HFFc6 (cell line): ENCODE data around the gene JOSD2. TPM values are rescaled to one million over a fixed set of nuclear protein-coding genes. Genes with fewer than 3 reads are reported as not detected.
A peak's percentile ranks its signal among the peaks of the same experiment; 100 is the strongest.

Experiments
- DNase-seq: peaks from one replicate; pipeline ENCODE4 v3.0.0-alpha.2; 2018
- H3K27ac Mint-ChIP-seq: 2 replicates; pipeline ENCODE4 v1.8.0; 2020; ENCODE audit warnings: mild to moderate bottlenecking, mixed read lengths
- H3K27me3 Mint-ChIP-seq: 2 replicates; pipeline ENCODE4 v1.8.0; 2021; ENCODE audit warnings: mild to moderate bottlenecking, moderate library complexity, mixed read lengths; ENCODE audit not compliant: insufficient read depth
- H3K36me3 Mint-ChIP-seq: 2 replicates; pipeline ENCODE4 v1.8.0; 2021; ENCODE audit warnings: low read depth, mixed read lengths
- H3K4me1 Mint-ChIP-seq: 2 replicates; pipeline ENCODE4 v1.8.0; 2020; ENCODE audit warnings: low read depth, mixed read lengths
- H3K4me3 Mint-ChIP-seq: 2 replicates; pipeline ENCODE4 v1.8.0; 2020; ENCODE audit warnings: mild to moderate bottlenecking, moderate library complexity, mixed read lengths
- H3K9me3 Mint-ChIP-seq: 2 replicates; pipeline ENCODE4 v1.8.0; 2020; ENCODE audit warnings: mild to moderate bottlenecking, mixed read lengths
- total RNA-seq, 6 experiments: library from RNA; stranded (reverse); fragmentation: NEBNext Ultra II Directional; extraction: Animal tissue kit (Norgen Biotek cat#: 25700); gene quantifications; 2 replicates in 1 of 6; 3 replicates in 5 of 6; pipeline ENCODE4 v1.2.3, GENCODE V29; 2021
- TF ChIP-seq, protein P1 (sequence below): fragments of 200-600 bp; sonication (generic); IDR thresholded peaks from 2 replicates; pipeline ENCODE4 v1.5.0; 2021; ENCODE audit warnings: antibody characterized with exemption, mild to moderate bottlenecking

Gene JOSD2
- total RNA-seq, 6 experiments from 2014 or later = 62.7 to 86.3 (median 72.8) TPM

DNA sequence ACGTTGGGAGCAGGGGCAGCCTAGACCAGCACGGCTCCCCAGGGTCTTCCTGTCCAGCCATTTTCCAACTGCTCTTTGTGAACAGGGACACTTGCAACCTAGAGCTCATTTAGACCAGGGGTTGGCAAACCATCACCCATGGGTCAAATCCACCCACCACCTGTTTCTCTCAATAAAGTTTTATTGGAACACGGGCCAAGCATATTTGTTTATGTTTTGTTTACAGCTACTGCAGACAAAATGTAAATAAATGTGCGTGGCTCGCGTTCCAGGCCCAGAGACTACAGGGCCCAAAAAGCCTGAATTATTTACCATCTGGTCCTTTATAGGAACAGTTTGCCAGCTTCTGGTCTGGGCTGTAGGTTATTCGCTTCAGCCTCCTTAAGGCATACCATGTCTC lies 48.0 kb downstream of the JOSD2 start:
- DNase-seq = no peak
- H3K27ac Mint-ChIP-seq = no peak overlapping the region
- no peak overlapping the region for H3K4me3 Mint-ChIP-seq
- no peaks in the 10 kb centered on the region for H3K36me3 Mint-ChIP-seq
- TF ChIP-seq, protein P1, sequence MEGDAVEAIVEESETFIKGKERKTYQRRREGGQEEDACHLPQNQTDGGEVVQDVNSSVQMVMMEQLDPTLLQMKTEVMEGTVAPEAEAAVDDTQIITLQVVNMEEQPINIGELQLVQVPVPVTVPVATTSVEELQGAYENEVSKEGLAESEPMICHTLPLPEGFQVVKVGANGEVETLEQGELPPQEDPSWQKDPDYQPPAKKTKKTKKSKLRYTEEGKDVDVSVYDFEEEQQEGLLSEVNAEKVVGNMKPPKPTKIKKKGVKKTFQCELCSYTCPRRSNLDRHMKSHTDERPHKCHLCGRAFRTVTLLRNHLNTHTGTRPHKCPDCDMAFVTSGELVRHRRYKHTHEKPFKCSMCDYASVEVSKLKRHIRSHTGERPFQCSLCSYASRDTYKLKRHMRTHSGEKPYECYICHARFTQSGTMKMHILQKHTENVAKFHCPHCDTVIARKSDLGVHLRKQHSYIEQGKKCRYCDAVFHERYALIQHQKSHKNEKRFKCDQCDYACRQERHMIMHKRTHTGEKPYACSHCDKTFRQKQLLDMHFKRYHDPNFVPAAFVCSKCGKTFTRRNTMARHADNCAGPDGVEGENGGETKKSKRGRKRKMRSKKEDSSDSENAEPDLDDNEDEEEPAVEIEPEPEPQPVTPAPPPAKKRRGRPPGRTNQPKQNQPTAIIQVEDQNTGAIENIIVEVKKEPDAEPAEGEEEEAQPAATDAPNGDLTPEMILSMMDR = no peak
- H3K9me3 Mint-ChIP-seq = no peaks in the 10 kb centered on the region
- H3K27me3 Mint-ChIP-seq = peaks cover 19% of the 10 kb centered on the region
- H3K4me1 Mint-ChIP-seq = peaks cover 16% of the 10 kb centered on the region

DNA sequence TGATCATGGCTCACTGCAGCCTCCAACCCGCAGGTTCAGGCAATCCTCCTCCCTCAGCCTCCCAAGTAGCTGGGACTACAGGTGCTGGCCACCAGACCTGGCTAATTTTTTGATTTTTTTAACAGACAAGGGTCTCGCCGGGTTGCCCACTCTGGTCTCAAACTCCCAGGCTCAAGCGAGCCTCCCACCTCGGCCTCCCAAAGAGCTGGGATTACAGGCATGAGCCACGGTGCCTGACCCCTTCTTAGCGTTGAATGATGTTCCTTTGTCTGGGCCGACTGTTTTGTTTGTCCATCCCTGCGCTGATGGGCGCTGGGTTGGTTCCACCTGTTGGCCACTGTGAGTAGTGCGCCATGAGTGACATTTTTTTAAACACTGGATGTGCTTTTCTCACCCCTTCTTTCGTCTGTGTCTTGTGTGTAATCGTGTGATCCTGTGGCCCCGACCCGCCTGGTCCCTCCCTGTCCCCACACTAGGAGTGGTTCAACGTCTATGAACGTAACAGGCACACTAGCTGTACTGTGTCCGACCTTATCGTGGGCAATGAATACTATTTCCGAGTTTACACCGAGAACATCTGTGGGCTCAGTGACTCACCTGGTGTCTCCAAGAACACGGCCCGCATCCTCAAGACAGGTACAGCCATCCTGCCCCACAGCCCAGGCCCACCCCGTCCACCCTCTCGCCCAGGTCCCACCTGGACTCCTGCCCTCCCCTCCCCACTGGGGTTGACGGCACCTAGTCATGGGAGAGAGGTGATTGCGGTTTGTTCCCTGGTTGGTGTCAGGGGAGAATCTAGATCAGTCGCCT lies 49.7 kb downstream of the JOSD2 start:
- TF ChIP-seq, protein P1 = peak; percentile 90
- peak; percentile 53 for DNase-seq
- H3K27me3 Mint-ChIP-seq = peaks cover 26% of the 10 kb centered on the region
- no peak overlapping the region for H3K27ac Mint-ChIP-seq
- H3K4me1 Mint-ChIP-seq = peaks cover 16% of the 10 kb centered on the region
- no peaks in the 10 kb centered on the region; the same call in 1 of the 2 replicates for H3K9me3 Mint-ChIP-seq
- no peaks in the 10 kb centered on the region for H3K36me3 Mint-ChIP-seq
- peak overlapping the region; percentile 17; the same call in 1 of the 2 replicates for H3K4me3 Mint-ChIP-seq

DNA sequence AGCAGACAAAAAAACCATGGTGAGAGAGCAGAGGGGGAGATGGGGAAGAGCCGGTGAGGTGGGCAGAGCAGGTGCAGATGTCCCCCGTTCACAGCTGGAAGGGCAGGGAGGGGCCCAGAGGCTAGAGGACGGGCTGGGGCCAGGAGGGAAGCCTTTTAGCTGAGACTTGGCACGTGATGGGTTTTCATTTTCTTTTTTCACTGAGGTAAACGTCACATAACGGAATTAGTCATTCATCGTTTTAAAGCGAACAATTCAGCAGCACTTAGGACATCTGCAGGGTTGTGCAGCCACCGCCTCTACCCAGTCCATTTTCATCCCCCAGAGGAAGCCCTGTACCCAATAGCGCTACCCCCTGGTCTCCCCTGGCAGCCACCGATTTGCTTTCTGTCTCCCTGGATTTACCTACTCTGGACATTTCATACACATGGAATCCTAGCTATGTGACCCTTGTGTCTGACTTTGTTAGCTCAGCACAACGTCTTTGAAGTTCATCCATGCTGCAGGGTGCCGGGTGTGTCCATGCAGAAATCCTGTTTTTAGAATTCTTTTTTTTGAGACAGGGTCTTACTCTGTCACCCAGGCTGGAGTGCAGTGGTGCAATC lies 50.7 kb downstream of the JOSD2 start:
- Mint-ChIP-seq H3K27me3 (peaks cover 21% of the 10 kb centered on the region), H3K27ac (no peak overlapping the region), H3K36me3 (no peaks in the 10 kb centered on the region), H3K4me3 (peak overlapping the region; percentile 54), H3K4me1 (peaks cover 16% of the 10 kb centered on the region), H3K9me3 (no peaks in the 10 kb centered on the region; the same call in 1 of the 2 replicates)
- TF ChIP-seq, protein P1 = no peak
- peak; percentile 45 for DNase-seq

DNA sequence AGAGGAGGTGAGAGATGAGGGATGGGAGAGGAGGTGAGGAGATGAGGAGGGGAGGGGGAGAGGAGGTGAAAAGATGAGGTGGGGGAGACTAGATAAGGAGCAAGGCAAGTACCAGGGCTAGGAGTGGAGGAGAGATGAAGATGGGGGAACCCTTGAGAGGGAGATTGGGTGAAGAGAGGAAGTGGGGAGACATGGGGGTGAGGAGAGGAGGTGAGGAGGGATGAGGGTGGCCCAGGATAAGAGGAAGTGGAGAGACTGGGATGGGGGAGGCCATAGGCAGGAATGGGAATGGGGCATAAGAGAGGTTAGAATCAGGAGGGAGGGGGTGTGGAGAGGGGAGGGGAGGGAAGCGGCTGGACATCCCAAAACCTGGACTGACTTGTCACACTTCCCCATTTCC lies 51.4 kb downstream of the JOSD2 start:
- H3K4me1 Mint-ChIP-seq = peaks cover 16% of the 10 kb centered on the region
- no peaks in the 10 kb centered on the region for H3K36me3 Mint-ChIP-seq
- peaks cover 19% of the 10 kb centered on the region for H3K27me3 Mint-ChIP-seq
- no peak overlapping the region for H3K27ac Mint-ChIP-seq
- TF ChIP-seq, protein P1 = no peak
- no peak overlapping the region; the same call in 1 of the 2 replicates for H3K4me3 Mint-ChIP-seq
- no peak for DNase-seq
- no peaks in the 10 kb centered on the region; the same call in 1 of the 2 replicates for H3K9me3 Mint-ChIP-seq

DNA sequence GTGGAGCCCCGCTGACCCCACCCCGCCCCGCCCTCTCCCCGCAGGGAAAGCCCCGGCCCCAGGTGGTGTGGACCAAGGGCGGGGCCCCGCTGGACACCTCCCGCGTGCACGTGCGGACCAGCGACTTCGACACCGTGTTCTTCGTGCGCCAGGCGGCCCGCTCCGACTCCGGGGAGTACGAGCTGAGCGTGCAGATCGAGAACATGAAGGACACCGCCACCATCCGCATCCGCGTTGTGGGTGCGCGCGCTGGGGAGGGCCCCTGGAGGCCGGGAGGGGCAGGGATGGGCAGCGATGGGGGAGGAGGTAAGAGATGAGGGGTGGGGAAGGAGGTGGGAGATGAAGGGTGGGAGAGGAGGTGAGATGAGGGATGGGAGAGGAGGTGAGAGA lies 51.9 kb downstream of the JOSD2 start:
- Mint-ChIP-seq H3K4me1 (peaks cover 16% of the 10 kb centered on the region), H3K4me3 (no peak overlapping the region), H3K36me3 (no peaks in the 10 kb centered on the region), H3K27me3 (peaks cover 18% of the 10 kb centered on the region), H3K27ac (no peak overlapping the region), H3K9me3 (no peaks in the 10 kb centered on the region; the same call in 1 of the 2 replicates)
- no peak for DNase-seq
- TF ChIP-seq, protein P1 = no peak
